ENCODE measurements around the gene SEC14L1.

The SEC14L1 gene

GRCh38 chr17:77222356-77222755 lies 81.6 kb downstream of the SEC14L1 start:
- FAIRE-seq (no peak), DNase-seq (ENCODE audit: insufficient read length, low spot score) (no peak)
- no peak for TF ChIP-seq POLR2A (IDR thresholded peaks at IDR 0.05; ENCODE audit: low read depth, low read length)

- FAIRE-seq (no peak), DNase-seq (ENCODE audit: insufficient read length, low spot score) (no peak)
- TF ChIP-seq POLR2A (IDR thresholded peaks at IDR 0.05; ENCODE audit: low read depth, low read length), result no peak
Measured at GRCh38 chr17:77223642-77224420, 83.1 kb downstream of the SEC14L1 start.

DNA sequence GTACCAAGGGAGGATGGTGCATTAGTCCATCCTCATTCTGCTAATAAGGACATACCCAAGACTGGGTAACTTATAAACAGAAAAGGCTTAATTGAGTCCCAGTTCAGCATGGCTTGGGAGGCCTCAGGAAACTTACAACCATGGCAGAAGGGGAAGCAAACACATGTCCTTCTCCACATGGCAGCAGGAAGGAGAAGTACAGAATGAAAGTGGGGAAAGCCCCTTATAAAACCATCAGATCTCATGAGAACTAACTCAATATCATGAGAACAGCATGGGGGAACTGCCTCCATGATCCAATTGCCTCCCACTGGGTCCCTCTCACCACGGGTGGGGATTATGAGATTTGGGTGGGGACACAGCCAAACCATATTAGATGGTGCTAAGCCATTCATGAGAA lies 84.5 kb downstream of the SEC14L1 start:
- TF ChIP-seq POLR2A (IDR thresholded peaks at IDR 0.05; ENCODE audit: low read depth, low read length), result no peak
- DNase-seq (ENCODE audit: insufficient read length, low spot score), result no peak
- FAIRE-seq, result no peak

- TF ChIP-seq POLR2A (IDR thresholded peaks at IDR 0.05; ENCODE audit: low read depth, low read length), result no peak
- no peak for FAIRE-seq
Measured at GRCh38 chr17:77227461-77228240, 86.9 kb downstream of the SEC14L1 start.

GRCh38 chr17:77228241-77228752 lies 87.5 kb downstream of the SEC14L1 start:
- DNase-seq (ENCODE audit: insufficient read length, low spot score), result no peak
- no peak for FAIRE-seq
- TF ChIP-seq POLR2A (IDR thresholded peaks at IDR 0.05; ENCODE audit: low read depth, low read length), result no peak

More at GRCh38 chr17:77227461-77228240, 86.9 kb downstream of the SEC14L1 start:
- DNase-seq (ENCODE audit: insufficient read length, low spot score), result no peak

DNA sequence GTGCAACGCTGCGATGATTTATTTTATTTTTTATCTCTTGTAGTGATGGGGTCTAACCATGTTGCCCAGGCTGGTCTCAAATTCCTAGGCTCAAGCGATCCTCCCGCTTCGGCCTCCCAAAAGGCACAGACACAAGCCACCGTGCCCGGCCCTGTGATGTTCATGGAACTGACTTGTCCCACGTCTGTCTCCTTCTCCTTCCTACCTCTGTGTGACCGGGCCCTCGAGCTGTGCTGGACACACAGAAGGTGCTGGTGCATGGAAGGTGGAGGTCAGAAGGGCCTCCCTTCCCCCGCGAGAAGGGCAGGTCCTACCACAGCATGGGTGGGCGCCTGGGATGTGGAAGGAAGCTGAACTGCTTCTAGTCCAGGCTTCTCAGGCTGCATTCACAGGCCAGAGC lies 88.0 kb downstream of the SEC14L1 start:
- no peak for TF ChIP-seq POLR2A (IDR thresholded peaks at IDR 0.05; ENCODE audit: low read depth, low read length)
- FAIRE-seq (no peak), DNase-seq (ENCODE audit: insufficient read length, low spot score) (no peak)

DNA sequence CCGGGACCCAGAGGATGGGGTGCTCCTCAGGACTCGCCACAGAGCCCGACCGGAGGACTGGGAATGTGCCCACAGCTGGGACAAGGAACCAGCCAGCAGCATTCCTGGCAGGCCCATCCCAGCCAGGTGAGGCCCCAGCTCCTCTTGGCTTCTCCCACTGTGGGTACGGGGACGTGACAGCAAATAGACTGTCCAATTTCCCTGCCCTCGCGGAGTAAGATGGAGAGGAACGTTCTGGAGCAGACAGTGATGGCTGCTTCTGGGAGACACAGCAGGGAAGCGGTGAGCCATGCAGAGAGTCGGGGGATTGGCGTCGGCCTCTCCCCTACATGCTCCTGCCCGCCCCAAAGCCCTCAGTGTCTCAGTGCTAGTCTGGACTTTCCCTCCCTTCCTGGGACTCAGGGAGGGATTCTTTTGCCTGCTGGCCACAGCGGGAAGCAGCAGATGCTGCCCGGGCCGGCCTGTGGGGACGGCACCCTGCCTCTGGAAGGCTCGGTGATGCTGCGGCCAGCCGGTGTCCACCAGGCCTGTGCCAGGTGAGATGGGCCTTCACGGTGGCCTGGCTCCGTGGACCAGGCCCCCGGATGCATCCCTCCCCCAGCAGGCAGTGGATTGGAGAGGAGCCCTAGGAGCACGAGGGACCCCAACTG lies 89.1 kb downstream of the SEC14L1 start:
- TF ChIP-seq POLR2A (IDR thresholded peaks at IDR 0.05; ENCODE audit: low read depth, low read length), result no peak
- DNase-seq (ENCODE audit: insufficient read length, low spot score) (no peak), FAIRE-seq (no peak)

- DNase-seq (ENCODE audit: insufficient read length, low spot score), result no peak
- TF ChIP-seq POLR2A (IDR thresholded peaks at IDR 0.05; ENCODE audit: low read depth, low read length), result no peak
- FAIRE-seq, result no peak
Measured at GRCh38 chr17:77230436-77230830, 89.7 kb downstream of the SEC14L1 start.

GRCh38 chr17:77231076-77231871 lies 90.5 kb downstream of the SEC14L1 start:
- FAIRE-seq (no peak), DNase-seq (ENCODE audit: insufficient read length, low spot score) (no peak)
- TF ChIP-seq POLR2A (IDR thresholded peaks at IDR 0.05; ENCODE audit: low read depth, low read length), result no peak

DNA sequence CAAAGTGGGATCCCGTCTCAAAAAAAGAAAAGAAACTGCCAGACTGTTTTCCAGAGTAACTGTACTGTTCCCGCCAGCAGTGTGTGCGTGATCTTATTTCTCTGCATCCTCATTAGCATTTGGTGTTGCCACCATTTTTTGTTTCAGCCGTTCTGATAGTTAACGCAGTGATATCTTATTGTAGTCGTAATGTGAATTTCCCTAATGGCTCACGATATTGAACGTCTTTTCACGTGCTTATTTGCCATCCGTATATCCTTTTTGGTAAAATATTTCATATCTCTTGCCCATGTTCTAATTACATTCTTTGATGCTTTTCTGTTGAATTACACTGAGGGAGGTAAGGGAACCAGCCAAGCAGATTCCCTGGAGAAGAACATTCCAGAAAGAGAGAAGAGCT lies 92.4 kb downstream of the SEC14L1 start:
- no peak for TF ChIP-seq POLR2A (IDR thresholded peaks at IDR 0.05; ENCODE audit: low read depth, low read length)
- DNase-seq (ENCODE audit: insufficient read length, low spot score) (no peak), FAIRE-seq (no peak)

DNA sequence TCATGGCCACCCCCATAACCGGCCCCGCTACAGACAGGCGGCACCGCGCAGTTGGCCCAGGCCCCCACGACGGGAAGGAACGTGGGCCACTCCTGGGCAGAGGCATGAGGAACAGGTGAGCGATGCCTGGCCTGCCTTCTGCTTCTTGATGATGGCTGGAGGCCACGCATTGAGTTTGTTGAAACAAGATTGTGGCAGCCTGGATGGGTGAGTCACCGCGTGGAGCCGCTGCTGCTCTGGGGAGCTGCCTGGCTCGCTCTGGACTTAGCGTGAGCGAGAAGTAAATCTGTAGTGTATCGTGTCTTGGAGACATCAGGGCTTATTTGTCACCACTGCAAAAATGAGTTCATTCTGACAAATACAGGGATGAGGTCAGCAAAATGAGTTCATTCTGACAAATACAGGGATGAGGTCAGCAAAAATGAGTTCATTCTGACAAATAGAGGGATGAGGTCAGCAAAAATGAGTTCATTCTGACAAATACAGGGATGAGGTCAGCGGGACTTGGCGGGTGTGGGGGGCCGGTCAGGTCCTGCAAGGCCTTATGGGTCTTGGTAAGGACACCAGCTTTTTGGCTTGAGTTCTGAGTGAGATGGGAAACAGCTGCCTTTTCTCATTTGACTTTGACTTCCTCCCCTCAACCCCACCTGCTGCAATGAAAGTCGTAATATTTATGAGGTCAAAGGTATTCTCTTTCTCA lies 93.0 kb downstream of the SEC14L1 start:
- DNase-seq (ENCODE audit: insufficient read length, low spot score), result no peak
- no peak for FAIRE-seq
- TF ChIP-seq POLR2A (IDR thresholded peaks at IDR 0.05; ENCODE audit: low read depth, low read length), result no peak

DNA sequence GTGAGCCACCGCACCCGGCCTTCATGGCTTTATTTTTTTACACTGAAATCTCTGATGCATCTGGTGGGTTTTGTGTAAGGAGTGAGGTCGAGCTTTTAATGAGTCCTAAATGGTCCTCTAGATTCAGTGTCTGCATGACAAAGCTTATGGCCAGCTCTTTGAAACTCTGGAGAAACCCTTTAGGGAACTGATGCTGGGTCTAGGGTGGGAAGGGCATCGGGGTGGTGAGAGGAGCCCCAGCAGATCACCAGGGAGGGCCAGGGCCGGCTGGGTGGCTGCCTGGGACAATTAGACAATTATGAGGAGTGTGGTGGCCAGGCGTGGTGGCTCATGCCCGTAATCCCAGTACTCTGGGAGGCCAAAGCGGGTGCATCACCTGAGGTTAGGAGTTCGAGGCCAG lies 93.9 kb downstream of the SEC14L1 start:
- no peak for TF ChIP-seq POLR2A (IDR thresholded peaks at IDR 0.05; ENCODE audit: low read depth, low read length)
- DNase-seq (ENCODE audit: insufficient read length, low spot score) (no peak), FAIRE-seq (no peak)

Measured in H54 (cell line).